ENCODE results near the gene VENTX. TPM values are rescaled to one million over a fixed set of nuclear protein-coding genes. Genes with fewer than 3 reads are reported as not detected.

The VENTX gene
- polyA plus RNA-seq, 1 donor (not counting 4 experiments of a cell fraction or from before 2014, with no cell fraction given) = not detected

- dilution Hi-C loops (cut with MboI; ENCODE audit: extremely low pct_ligation_motif_present, low sequenced_read_pairs) = no loop called here
- no peak for DNase-seq (ENCODE audit: low read depth, low spot score)
Observed at GRCh38 chr10:133275684-133276092, 38.0 kb downstream of the VENTX start.

GRCh38 chr10:133276100-133276434, 38.4 kb downstream of the VENTX start:
- Histone ChIP-seq H3K9me3 (ENCODE audit: control insufficient read depth, low read depth, low read length) (no peaks in the 10 kb centered on the region), H3K4me1 (ENCODE audit: control insufficient read depth, extremely low read depth, insufficient read depth, low read length) (peaks cover 39% of the 10 kb centered on the region), H4K20me1 (ENCODE audit: control insufficient read depth, extremely low read depth, insufficient read depth, low read length) (no peaks in the 10 kb centered on the region), H3K27ac (ENCODE audit: control insufficient read depth, insufficient read depth, low read length) (peak overlapping the region; percentile 98), H3K36me3 (ENCODE audit: control insufficient read depth in 2 of 2, extremely low read depth in 1 of 2, insufficient read depth in 2 of 2, low read length in 2 of 2) (peaks cover 11 to 27% of the 10 kb centered on the region in 2 experiments), H3K4me3 (ENCODE audit: control insufficient read depth in 2 of 3, extremely low read depth in 1 of 3, insufficient read depth in 2 of 3, low read depth in 1 of 3, low read length in 3 of 3) (peak overlapping the region; percentile 61 to 96 (median 86)), H2AFZ (ENCODE audit: control insufficient read depth, low read length) (no peak overlapping the region), H3K4me2 (ENCODE audit: control insufficient read depth, extremely low read depth, insufficient read depth, low read depth, low read length) (peak overlapping the region; percentile 73), H3K9ac (ENCODE audit: control insufficient read depth, extremely low read depth, insufficient read depth, low read length) (peak overlapping the region; percentile 99), H3K9me1 (ENCODE audit: control insufficient read depth, extremely low read depth, insufficient read depth, low read length) (no peaks in the 10 kb centered on the region), H3K27me3 (ENCODE audit: control insufficient read depth, extremely low read depth, insufficient read depth, low read length) (no peaks in the 10 kb centered on the region), H3K79me2 (ENCODE audit: control insufficient read depth, insufficient read depth, low read length) (peaks cover 49% of the 10 kb centered on the region)
- dilution Hi-C loops (cut with MboI; ENCODE audit: extremely low pct_ligation_motif_present, low sequenced_read_pairs) = no loop called here
- DNase-seq (ENCODE audit: low read depth, low spot score) = no peak
- TF ChIP-seq, protein P1, sequence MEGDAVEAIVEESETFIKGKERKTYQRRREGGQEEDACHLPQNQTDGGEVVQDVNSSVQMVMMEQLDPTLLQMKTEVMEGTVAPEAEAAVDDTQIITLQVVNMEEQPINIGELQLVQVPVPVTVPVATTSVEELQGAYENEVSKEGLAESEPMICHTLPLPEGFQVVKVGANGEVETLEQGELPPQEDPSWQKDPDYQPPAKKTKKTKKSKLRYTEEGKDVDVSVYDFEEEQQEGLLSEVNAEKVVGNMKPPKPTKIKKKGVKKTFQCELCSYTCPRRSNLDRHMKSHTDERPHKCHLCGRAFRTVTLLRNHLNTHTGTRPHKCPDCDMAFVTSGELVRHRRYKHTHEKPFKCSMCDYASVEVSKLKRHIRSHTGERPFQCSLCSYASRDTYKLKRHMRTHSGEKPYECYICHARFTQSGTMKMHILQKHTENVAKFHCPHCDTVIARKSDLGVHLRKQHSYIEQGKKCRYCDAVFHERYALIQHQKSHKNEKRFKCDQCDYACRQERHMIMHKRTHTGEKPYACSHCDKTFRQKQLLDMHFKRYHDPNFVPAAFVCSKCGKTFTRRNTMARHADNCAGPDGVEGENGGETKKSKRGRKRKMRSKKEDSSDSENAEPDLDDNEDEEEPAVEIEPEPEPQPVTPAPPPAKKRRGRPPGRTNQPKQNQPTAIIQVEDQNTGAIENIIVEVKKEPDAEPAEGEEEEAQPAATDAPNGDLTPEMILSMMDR (optimal IDR thresholded peaks at IDR 0.05 in 1 of 3, IDR thresholded peaks at IDR 0.05 in 1 of 3, conservative IDR thresholded peaks at IDR 0.05 in 1 of 3; ENCODE audit: extremely low read depth in 1 of 3, insufficient read depth in 2 of 3, low read length in 3 of 3) = no peak
- no peak for TF ChIP-seq EZH2 (IDR thresholded peaks at IDR 0.05; ENCODE audit: low read length)
- FAIRE-seq = no peak

More at GRCh38 chr10:133275684-133276092, 38.0 kb downstream of the VENTX start:
- FAIRE-seq = peak; percentile 46
- Histone ChIP-seq H4K20me1 (ENCODE audit: control insufficient read depth, extremely low read depth, insufficient read depth, low read length) (no peaks in the 10 kb centered on the region), H3K4me2 (ENCODE audit: control insufficient read depth, extremely low read depth, insufficient read depth, low read depth, low read length) (peak overlapping the region; percentile 73), H3K79me2 (ENCODE audit: control insufficient read depth, insufficient read depth, low read length) (peaks cover 52% of the 10 kb centered on the region), H3K27ac (ENCODE audit: control insufficient read depth, insufficient read depth, low read length) (peak overlapping the region; percentile 98), H3K9ac (ENCODE audit: control insufficient read depth, extremely low read depth, insufficient read depth, low read length) (peak overlapping the region; percentile 99), H3K4me3 (ENCODE audit: control insufficient read depth in 2 of 3, extremely low read depth in 1 of 3, insufficient read depth in 2 of 3, low read depth in 1 of 3, low read length in 3 of 3) (peak overlapping the region; percentile 61 to 96 (median 86)), H2AFZ (ENCODE audit: control insufficient read depth, low read length) (no peak overlapping the region), H3K9me3 (ENCODE audit: control insufficient read depth, low read depth, low read length) (no peaks in the 10 kb centered on the region), H3K4me1 (ENCODE audit: control insufficient read depth, extremely low read depth, insufficient read depth, low read length) (peaks cover 39% of the 10 kb centered on the region), H3K27me3 (ENCODE audit: control insufficient read depth, extremely low read depth, insufficient read depth, low read length) (no peaks in the 10 kb centered on the region), H3K9me1 (ENCODE audit: control insufficient read depth, extremely low read depth, insufficient read depth, low read length) (no peaks in the 10 kb centered on the region), H3K36me3 (ENCODE audit: control insufficient read depth in 2 of 2, extremely low read depth in 1 of 2, insufficient read depth in 2 of 2, low read length in 2 of 2) (peaks cover 15 to 27% of the 10 kb centered on the region in 2 experiments)
- no peak for TF ChIP-seq EZH2 (IDR thresholded peaks at IDR 0.05; ENCODE audit: low read length)
- TF ChIP-seq, protein P1 (optimal IDR thresholded peaks at IDR 0.05 in 1 of 3, IDR thresholded peaks at IDR 0.05 in 1 of 3, conservative IDR thresholded peaks at IDR 0.05 in 1 of 3; ENCODE audit: extremely low read depth in 1 of 3, insufficient read depth in 2 of 3, low read length in 3 of 3) = peak in 2 of 3 experiments; percentile 10 to 30
